Measurements from ENCODE around the gene CPNE2. TPM values are rescaled to one million over a fixed set of nuclear protein-coding genes. Genes with fewer than 3 reads are reported as not detected.

Gene CPNE2
- total and polyA plus RNA-seq, 10 of the 15 experiments (the other 5 are each of a cell fraction or from before 2014, with no cell fraction given), result 3.1 to 22.1 (median 9.9) TPM

DNA sequence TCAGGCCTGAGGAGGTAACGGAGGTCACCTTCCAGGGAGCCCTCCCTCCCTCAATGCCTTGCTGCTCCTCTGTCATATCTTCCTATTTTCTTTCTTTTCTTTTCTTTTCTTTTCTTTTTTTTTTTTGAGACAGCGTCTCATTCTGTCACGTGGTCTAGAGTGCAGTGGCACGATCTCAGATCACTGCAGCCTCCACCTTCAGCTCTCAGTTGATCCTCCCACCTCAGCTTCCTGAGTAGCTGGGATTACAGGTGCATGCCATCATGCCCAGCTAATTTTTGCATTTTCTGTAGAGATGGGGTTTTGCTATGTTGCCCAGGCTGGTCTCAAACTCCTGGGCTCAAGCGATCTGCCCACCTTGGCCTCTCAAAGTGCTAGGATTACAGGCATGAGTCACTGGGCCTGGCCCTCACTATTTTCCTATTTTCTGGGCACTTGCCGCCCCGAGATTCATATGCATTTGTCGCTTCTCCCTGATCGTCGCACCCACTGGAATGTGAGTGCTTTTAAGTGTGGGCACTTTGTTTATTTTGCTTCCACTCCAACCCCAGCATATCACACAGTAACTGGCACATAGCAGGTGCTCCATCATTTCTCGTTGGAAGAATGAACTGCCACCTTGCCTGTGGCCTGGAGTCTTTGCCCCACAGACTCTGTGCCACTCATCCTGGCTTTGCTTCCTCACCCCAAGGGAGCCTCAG is 31.7 kb downstream of the CPNE2 start (continued):
- TF ChIP-seq, protein P1, sequence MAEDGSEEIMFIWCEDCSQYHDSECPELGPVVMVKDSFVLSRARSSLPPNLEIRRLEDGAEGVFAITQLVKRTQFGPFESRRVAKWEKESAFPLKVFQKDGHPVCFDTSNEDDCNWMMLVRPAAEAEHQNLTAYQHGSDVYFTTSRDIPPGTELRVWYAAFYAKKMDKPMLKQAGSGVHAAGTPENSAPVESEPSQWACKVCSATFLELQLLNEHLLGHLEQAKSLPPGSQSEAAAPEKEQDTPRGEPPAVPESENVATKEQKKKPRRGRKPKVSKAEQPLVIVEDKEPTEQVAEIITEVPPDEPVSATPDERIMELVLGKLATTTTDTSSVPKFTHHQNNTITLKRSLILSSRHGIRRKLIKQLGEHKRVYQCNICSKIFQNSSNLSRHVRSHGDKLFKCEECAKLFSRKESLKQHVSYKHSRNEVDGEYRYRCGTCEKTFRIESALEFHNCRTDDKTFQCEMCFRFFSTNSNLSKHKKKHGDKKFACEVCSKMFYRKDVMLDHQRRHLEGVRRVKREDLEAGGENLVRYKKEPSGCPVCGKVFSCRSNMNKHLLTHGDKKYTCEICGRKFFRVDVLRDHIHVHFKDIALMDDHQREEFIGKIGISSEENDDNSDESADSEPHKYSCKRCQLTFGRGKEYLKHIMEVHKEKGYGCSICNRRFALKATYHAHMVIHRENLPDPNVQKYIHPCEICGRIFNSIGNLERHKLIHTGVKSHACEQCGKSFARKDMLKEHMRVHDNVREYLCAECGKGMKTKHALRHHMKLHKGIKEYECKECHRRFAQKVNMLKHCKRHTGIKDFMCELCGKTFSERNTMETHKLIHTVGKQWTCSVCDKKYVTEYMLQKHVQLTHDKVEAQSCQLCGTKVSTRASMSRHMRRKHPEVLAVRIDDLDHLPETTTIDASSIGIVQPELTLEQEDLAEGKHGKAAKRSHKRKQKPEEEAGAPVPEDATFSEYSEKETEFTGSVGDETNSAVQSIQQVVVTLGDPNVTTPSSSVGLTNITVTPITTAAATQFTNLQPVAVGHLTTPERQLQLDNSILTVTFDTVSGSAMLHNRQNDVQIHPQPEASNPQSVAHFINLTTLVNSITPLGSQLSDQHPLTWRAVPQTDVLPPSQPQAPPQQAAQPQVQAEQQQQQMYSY (CRISPR knock-in tag; IDR thresholded peaks at IDR 0.05), result no peak

- Histone ChIP-seq H3K9ac (ENCODE audit: control insufficient read depth, insufficient read depth, low read length) (no peak overlapping the region), H3K4me1 (ENCODE audit: control insufficient read depth, insufficient read depth, low read length) (peaks cover 35% of the 10 kb centered on the region), H3K79me2 (ENCODE audit: control insufficient read depth, insufficient read depth, low read length) (no peaks in the 10 kb centered on the region), H3K9me3 (replicated peaks; ENCODE audit: control insufficient read depth, insufficient read depth, low read length) (no peaks in the 10 kb centered on the region), H3K4me2 (ENCODE audit: control insufficient read depth, insufficient read depth) (no peak overlapping the region), H3K36me3 (ENCODE audit: control insufficient read depth in 2 of 2, insufficient read depth in 2 of 2, low read length in 1 of 2) (no peaks in the 10 kb centered on the region), H2AFZ (ENCODE audit: control insufficient read depth, low read depth, low read length) (no peak overlapping the region), H3K27ac (ENCODE audit: control insufficient read depth, insufficient read depth) (no peak overlapping the region), H4K20me1 (ENCODE audit: control insufficient read depth, insufficient read depth) (no peaks in the 10 kb centered on the region), H3K27me3 (replicated peaks in 1 of 2; ENCODE audit: control insufficient read depth in 2 of 2, insufficient read depth in 2 of 2, low read length in 1 of 2) (no peaks in the 10 kb centered on the region), H3K4me3 (no peak overlapping the region)
- ChIA-PET RAD21 (ENCODE audit: unreplicated experiment) (no interaction called here), SMC1A (ENCODE audit: uncharacterized antibody, unreplicated experiment) (interaction anchor here (1.4 kb wide), 1 partner anchor 41 kb away, joined by 6 read pairs; no protein-coding TSS in a partner anchor), CTCF (no interaction called here), POLR2A (no interaction called here)
- WGBS (ENCODE audit: insufficient coverage, insufficient replicate concordance, low lambda C conversion rate, missing lambda C conversion rate), result 84% methylated on average over 4 of the region's 4 CpGs
- intact Hi-C loops (cut with micrococcal nuclease; ENCODE audit: unreplicated experiment), result loop anchor here (5.0 kb wide), 1 partner anchor 42 kb away; no protein-coding TSS in a partner anchor
- FAIRE-seq (no peak), DNase-seq (ENCODE audit: low read depth, low spot score) (no peak), ATAC-seq (no peak)
- no TSS peak for BruUV-seq (replicated peaks)
- in situ Hi-C loops (cut with MboI), result no loop called here
- no peak for TF ChIP-seq BCL11A (IDR thresholded peaks at IDR 0.05; ENCODE audit: low read depth, low read length)
- no peak for TF ChIP-seq RUNX3 (IDR thresholded peaks at IDR 0.05; ENCODE audit: low read length)
- TF ChIP-seq, protein P2, sequence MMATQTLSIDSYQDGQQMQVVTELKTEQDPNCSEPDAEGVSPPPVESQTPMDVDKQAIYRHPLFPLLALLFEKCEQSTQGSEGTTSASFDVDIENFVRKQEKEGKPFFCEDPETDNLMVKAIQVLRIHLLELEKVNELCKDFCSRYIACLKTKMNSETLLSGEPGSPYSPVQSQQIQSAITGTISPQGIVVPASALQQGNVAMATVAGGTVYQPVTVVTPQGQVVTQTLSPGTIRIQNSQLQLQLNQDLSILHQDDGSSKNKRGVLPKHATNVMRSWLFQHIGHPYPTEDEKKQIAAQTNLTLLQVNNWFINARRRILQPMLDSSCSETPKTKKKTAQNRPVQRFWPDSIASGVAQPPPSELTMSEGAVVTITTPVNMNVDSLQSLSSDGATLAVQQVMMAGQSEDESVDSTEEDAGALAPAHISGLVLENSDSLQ (IDR thresholded peaks at IDR 0.05), result no peak
- TF ChIP-seq EED (IDR thresholded peaks at IDR 0.05; ENCODE audit: low read depth), result no peak
- no peak for TF ChIP-seq ELK1 (IDR thresholded peaks at IDR 0.05; ENCODE audit: low read depth, low read length)
- no peak for TF ChIP-seq ZBED1 (IDR thresholded peaks at IDR 0.05; ENCODE audit: borderline replicate concordance)
- TF ChIP-seq SIX5 (IDR thresholded peaks at IDR 0.05; ENCODE audit: low read depth, low read length, severe bottlenecking), result no peak
- no peak for TF ChIP-seq SREBF2 (IDR thresholded peaks at IDR 0.05; ENCODE audit: low read length)
- TF ChIP-seq RAD21 (IDR thresholded peaks at IDR 0.05; ENCODE audit: insufficient read depth, low read depth, low read length), result no peak
- TF ChIP-seq CREB1 (IDR thresholded peaks at IDR 0.05; ENCODE audit: low read depth), result no peak
- no peak for TF ChIP-seq EP300 (IDR thresholded peaks at IDR 0.05; ENCODE audit: borderline replicate concordance in 1 of 2, control insufficient read depth in 1 of 2, low read depth in 2 of 2, low read length in 2 of 2)
- no peak for TF ChIP-seq MYC (IDR thresholded peaks at IDR 0.05; ENCODE audit: insufficient read depth, insufficient read length, insufficient replicate concordance, low read length, severe bottlenecking)
- TF ChIP-seq, protein P3, sequence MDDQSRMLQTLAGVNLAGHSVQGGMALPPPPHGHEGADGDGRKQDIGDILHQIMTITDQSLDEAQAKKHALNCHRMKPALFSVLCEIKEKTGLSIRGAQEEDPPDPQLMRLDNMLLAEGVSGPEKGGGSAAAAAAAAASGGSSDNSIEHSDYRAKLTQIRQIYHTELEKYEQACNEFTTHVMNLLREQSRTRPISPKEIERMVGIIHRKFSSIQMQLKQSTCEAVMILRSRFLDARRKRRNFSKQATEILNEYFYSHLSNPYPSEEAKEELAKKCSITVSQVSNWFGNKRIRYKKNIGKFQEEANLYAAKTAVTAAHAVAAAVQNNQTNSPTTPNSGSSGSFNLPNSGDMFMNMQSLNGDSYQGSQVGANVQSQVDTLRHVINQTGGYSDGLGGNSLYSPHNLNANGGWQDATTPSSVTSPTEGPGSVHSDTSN (IDR thresholded peaks at IDR 0.05; ENCODE audit: insufficient replicate concordance, low read depth, low read length), result no peak
- no peak for TF ChIP-seq KLF5 (IDR thresholded peaks at IDR 0.05; ENCODE audit: partially characterized antibody)
Measured at GRCh38 chr16:57125376-57125775, 33.0 kb downstream of the CPNE2 start.
